Endothelial cell of umbilical vein (primary cell): ENCODE results near the gene TAS2R41. TPM values are rescaled to one million over a fixed set of nuclear protein-coding genes. Genes with fewer than 3 reads are reported as not detected.

Source experiments
- BruUV-seq: library from RNA; stranded (reverse); fragments of 400-500 nt; replicated peaks from 2 replicates; lab custom pipeline; 2021; lab: Mats Ljungman, UMichigan
- CTCF ChIA-PET: fragments of 300-600, 350-600 bp; sonication (Branson Sonifier 250); formaldehyde crosslinking; loops from one replicate; lab custom pipeline; 2021; ENCODE audit warnings: antibody characterized with exemption, inconsistent platforms; lab: Charles Lee
- POLR2A ChIA-PET: fragments of 300-600, 350-600 bp; sonication (Branson Sonifier 250); formaldehyde crosslinking; loops from one replicate; lab custom pipeline; 2021; ENCODE audit warnings: antibody characterized with exemption, inconsistent platforms; lab: Charles Lee
- DNase-seq: peaks from one replicate; pipeline ENCODE4 v3.0.0-alpha.2; 2011; ENCODE audit warnings: low read depth, low spot score
- FAIRE-seq: peaks from 2 replicates; lab custom pipeline; 2011; peaks lifted over from hg19 to GRCh38; lab: Jason Lieb, UNC
- H2AFZ ChIP-seq: 2 replicates; pipeline ENCODE4 v1.6.0; 2012; ENCODE audit warnings: low read depth, low read length, control low read depth, inconsistent platforms
- H3K27ac ChIP-seq: 2 replicates; pipeline ENCODE4 v1.5.1; 2011; ENCODE audit warnings: low read depth, mild to moderate bottlenecking, control low read depth, low read length, moderate library complexity; ENCODE audit not compliant: insufficient read depth
- H3K27me3 ChIP-seq, 2 experiments: 2 replicates each; pipeline versions ENCODE4 v1.6.0 to v1.6.1; 2011; ENCODE audit warnings: low read length in 2 of 2, mixed read lengths in 1 of 2; ENCODE audit not compliant: control insufficient read depth in 2 of 2, insufficient read depth in 2 of 2
- H3K36me3 ChIP-seq, 2 experiments: 2 replicates in 1 of 2; 3 replicates in 1 of 2; pipeline ENCODE4 v1.5.1; 2011; ENCODE audit warnings: low read length in 2 of 2, mild to moderate bottlenecking in 1 of 2, moderate library complexity in 1 of 2; ENCODE audit not compliant: control insufficient read depth in 2 of 2, insufficient read depth in 2 of 2; ENCODE audit errors: extremely low read depth in 1 of 2
- H3K4me1 ChIP-seq: 3 replicates; pipeline ENCODE4 v1.5.1; 2011; ENCODE audit warnings: mild to moderate bottlenecking, low read length; ENCODE audit not compliant: control insufficient read depth, insufficient read depth; ENCODE audit errors: extremely low read depth
- H3K4me2 ChIP-seq: 2 replicates; pipeline ENCODE4 v1.6.1; 2011; ENCODE audit warnings: low read length, control low read depth, mixed read lengths; ENCODE audit not compliant: insufficient read depth
- H3K4me3 ChIP-seq, 3 experiments: fragments of 200-600 bp in 1 of 3; sonication (generic), shearing (Covaris generic) in 1 of 3; replicated peaks in 1 of 3; 2 replicates each; pipeline ENCODE4 v1.5.1; 2011 to 2016; ENCODE audit warnings: control low read depth in 3 of 3, low read length in 3 of 3, mild to moderate bottlenecking in 2 of 3, inconsistent platforms in 1 of 3, low read depth in 1 of 3, moderate library complexity in 1 of 3; ENCODE audit not compliant: insufficient read depth in 1 of 3
- H3K79me2 ChIP-seq: 2 replicates; pipeline ENCODE4 v1.6.0; 2012; ENCODE audit warnings: low read length, inconsistent platforms; ENCODE audit not compliant: control insufficient read depth, insufficient read depth
- H3K9ac ChIP-seq: replicated peaks from 2 replicates; pipeline ENCODE3; 2011; ENCODE audit warnings: low read length, control low read depth; ENCODE audit not compliant: insufficient read depth; ENCODE audit errors: extremely low read depth
- H3K9me1 ChIP-seq: replicated peaks from 3 replicates; pipeline ENCODE4 v1.6.0; 2011; ENCODE audit warnings: mild to moderate bottlenecking, low read length; ENCODE audit not compliant: control insufficient read depth, insufficient read depth; ENCODE audit errors: extremely low read depth
- H3K9me3 ChIP-seq: replicated peaks from 2 replicates; pipeline ENCODE4 v1.5.1; 2012; ENCODE audit warnings: low read length, inconsistent platforms; ENCODE audit not compliant: control insufficient read depth, insufficient read depth
- H4K20me1 ChIP-seq: replicated peaks from 2 replicates; pipeline ENCODE3; 2011; ENCODE audit warnings: mild to moderate bottlenecking, low read length; ENCODE audit not compliant: control insufficient read depth, insufficient read depth; ENCODE audit errors: extremely low read depth
- FOS ChIP-seq: IDR thresholded peaks from 2 replicates; pipeline ENCODE4 v1.6.1; 2011; ENCODE audit warnings: mild to moderate bottlenecking, low read length, moderate library complexity, borderline replicate concordance; ENCODE audit not compliant: insufficient read depth
- GATA2 ChIP-seq: IDR thresholded peaks from 2 replicates; pipeline ENCODE4 v1.7.0; 2011; ENCODE audit warnings: low read depth, mild to moderate bottlenecking, moderate library complexity, mixed read lengths, low read length; ENCODE audit not compliant: insufficient read length, insufficient read depth
- JUN ChIP-seq: IDR thresholded peaks from 2 replicates; pipeline ENCODE4 v1.6.1; 2011; ENCODE audit warnings: borderline replicate concordance, low read depth; ENCODE audit not compliant: insufficient read length, insufficient read depth
- MYC ChIP-seq: IDR thresholded peaks from one replicate; pipeline ENCODE4 v1.6.1; 2011; ENCODE audit warnings: mild to moderate bottlenecking, low read depth, low read length
- dilution Hi-C: fragments of 300-500 bp; cut with MboI; formaldehyde crosslinking; loops from one replicate; pipeline ENCODE4 v1.15.0; 2019; ENCODE audit warnings: low sequenced_read_pairs; ENCODE audit not compliant: extremely low pct_ligation_motif_present
- intact Hi-C: fragments of 100-400 bp; cut with micrococcal nuclease; formaldehyde crosslinking; loops from one replicate; pipeline ENCODE4 v1.10.0; 2022
- polyA plus RNA-seq, 4 experiments: library from polyadenylated mRNA; depleted of rRNA in 3 of 4; stranded (reverse) in 3 of 4; unstranded in 1 of 4; fragments of >200 nt; gene quantifications; 2 replicates each; pipeline versions ENCODE4 v1.2.1 to v1.2.3, GENCODE V29; 2011 to 2012; ENCODE audit warnings: missing spikeins in 1 of 4
- total RNA-seq: library from RNA; stranded (reverse); gene quantifications from 2 replicates; pipeline ENCODE4 v1.2.3, GENCODE V29; 2021
- TF ChIP-seq, protein P1 (sequence below), 2 donors: IDR thresholded peaks; 1 replicate in 1 of 2; 2 replicates in 1 of 2; pipeline ENCODE4 v1.5.1; 2011; ENCODE audit warnings: low read length in 2 of 2, mild to moderate bottlenecking in 2 of 2, moderate library complexity in 2 of 2, control low read depth in 1 of 2, inconsistent platforms in 1 of 2, low read depth in 1 of 2; ENCODE audit not compliant: insufficient read depth in 1 of 2; ENCODE audit errors: extremely low read depth in 1 of 2

The TAS2R41 gene
- total and polyA plus RNA-seq, 2 donors (not counting 3 experiments of a cell fraction or from before 2014, with no cell fraction given) = not detected

DNA sequence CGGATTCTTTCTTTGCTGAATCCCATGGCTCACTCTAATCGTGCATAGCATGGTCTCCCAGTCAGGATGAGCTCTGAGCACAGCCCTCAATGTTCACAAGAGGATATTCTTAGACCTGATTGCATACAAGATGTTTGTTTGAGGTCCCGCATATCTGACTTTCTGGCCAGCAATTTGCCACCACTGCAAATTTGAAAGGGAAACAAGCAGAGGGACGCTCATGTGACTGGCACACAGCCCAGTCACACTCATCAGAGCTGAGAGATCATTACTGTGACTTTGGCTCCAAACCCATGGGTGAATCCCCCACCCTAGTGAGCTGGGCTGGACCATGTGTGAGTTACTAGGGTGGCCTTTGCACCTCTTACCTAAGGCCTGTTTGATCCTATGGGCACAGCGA lies 9.9 kb downstream of the TAS2R41 start:
- H2AFZ ChIP-seq = peak overlapping the region; percentile 70
- dilution Hi-C loops = no loop called here
- peak; percentile 33 for DNase-seq

DNA sequence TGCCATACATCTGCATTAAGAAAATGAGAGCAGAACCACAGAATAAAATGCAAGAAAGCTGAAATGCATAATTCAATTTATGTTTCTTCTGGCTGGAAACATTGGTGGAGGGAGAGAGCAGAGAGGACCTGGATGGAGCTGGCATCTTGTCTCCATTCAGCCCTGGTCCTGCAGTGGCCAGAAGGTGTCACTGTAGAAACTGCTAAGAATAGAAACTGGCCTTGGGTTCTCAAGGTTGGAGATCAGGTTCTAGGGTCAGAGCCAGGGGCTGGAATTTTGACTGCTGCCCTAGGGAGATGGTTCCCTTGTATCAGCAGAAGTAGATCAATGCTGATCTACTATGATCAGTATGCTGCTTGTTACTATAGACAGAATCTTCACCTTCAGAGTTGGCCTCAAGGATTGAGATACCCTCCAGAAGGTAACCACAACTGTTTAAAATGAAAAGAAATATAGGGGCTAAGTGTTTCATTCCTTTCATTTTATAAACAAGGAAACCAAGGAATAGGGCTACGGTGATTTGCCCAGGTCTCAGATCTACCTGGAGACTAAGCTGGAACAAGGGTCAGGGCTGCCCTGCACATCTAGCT lies 13.1 kb downstream of the TAS2R41 start:
- Histone ChIP-seq H3K27ac (peak overlapping the region; percentile 99), H3K79me2 (no peaks in the 10 kb centered on the region), H3K4me1 (peaks cover 43% of the 10 kb centered on the region), H3K9me1 (no peaks in the 10 kb centered on the region), H3K4me3 (no peak overlapping the region), H4K20me1 (no peaks in the 10 kb centered on the region), H3K9ac (no peak overlapping the region), H3K9me3 (no peaks in the 10 kb centered on the region), H3K36me3 (no peaks in the 10 kb centered on the region), H3K27me3 (no peaks in the 10 kb centered on the region), H3K4me2 (no peak overlapping the region), H2AFZ (no peak overlapping the region)
- intact Hi-C loops (loop anchor here (1.0 to 5.0 kb wide), 2 partner anchors 14 to 249 kb away; no protein-coding TSS in a partner anchor), dilution Hi-C loops (no loop called here)
- BruUV-seq = no TSS peak
- ChIA-PET CTCF (interaction anchor here (0.6 to 3.9 kb wide), 15 partner anchors 10 to 250 kb away, joined by 3 to 36 read pairs (median 5); no protein-coding TSS in a partner anchor), POLR2A (interaction anchor here (1.5 kb wide), 1 partner anchor 9 kb away, joined by 4 read pairs; no protein-coding TSS in a partner anchor)
- DNase-seq (peak; percentile 58), FAIRE-seq (peak; percentile 67)
- TF ChIP-seq GATA2 = peak; percentile 28
- TF ChIP-seq, protein P1, sequence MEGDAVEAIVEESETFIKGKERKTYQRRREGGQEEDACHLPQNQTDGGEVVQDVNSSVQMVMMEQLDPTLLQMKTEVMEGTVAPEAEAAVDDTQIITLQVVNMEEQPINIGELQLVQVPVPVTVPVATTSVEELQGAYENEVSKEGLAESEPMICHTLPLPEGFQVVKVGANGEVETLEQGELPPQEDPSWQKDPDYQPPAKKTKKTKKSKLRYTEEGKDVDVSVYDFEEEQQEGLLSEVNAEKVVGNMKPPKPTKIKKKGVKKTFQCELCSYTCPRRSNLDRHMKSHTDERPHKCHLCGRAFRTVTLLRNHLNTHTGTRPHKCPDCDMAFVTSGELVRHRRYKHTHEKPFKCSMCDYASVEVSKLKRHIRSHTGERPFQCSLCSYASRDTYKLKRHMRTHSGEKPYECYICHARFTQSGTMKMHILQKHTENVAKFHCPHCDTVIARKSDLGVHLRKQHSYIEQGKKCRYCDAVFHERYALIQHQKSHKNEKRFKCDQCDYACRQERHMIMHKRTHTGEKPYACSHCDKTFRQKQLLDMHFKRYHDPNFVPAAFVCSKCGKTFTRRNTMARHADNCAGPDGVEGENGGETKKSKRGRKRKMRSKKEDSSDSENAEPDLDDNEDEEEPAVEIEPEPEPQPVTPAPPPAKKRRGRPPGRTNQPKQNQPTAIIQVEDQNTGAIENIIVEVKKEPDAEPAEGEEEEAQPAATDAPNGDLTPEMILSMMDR (IDR thresholded peaks at IDR 0.05; ENCODE audit: extremely low read depth in 1 of 2, insufficient read depth in 1 of 2, low read depth in 1 of 2, low read length in 2 of 2) = peak; percentile 60 to 66
- no peak for TF ChIP-seq JUN

More for the DNA sequence above, 9.9 kb downstream of the TAS2R41 start:
- peaks cover 24% of the 10 kb centered on the region for H3K4me1 ChIP-seq
- no peak overlapping the region for H3K4me3 ChIP-seq
- H3K27ac ChIP-seq = no peak overlapping the region
- intact Hi-C loops = no loop called here
- H3K4me2 ChIP-seq = no peak overlapping the region
- ChIA-PET POLR2A (no interaction called here), CTCF (interaction anchor here (1.2 kb wide), 2 partner anchors 13 to 24 kb away, joined by 3 to 4 read pairs; no protein-coding TSS in a partner anchor)
- H3K36me3 ChIP-seq = no peaks in the 10 kb centered on the region
- TF ChIP-seq MYC = no peak
- TF ChIP-seq FOS = no peak
- H3K27me3 ChIP-seq = no peaks in the 10 kb centered on the region
- no peaks in the 10 kb centered on the region for H3K9me1 ChIP-seq
- H3K79me2 ChIP-seq = no peaks in the 10 kb centered on the region
- H4K20me1 ChIP-seq = no peaks in the 10 kb centered on the region
- H3K9ac ChIP-seq = no peak overlapping the region
- FAIRE-seq = no peak
- no TSS peak for BruUV-seq
- no peaks in the 10 kb centered on the region for H3K9me3 ChIP-seq
